ENCODE measurements around the gene CDK14.

GRCh38 chr7:90751595-90751994 is 155.5 kb downstream of the CDK14 start:
- TF ChIP-seq CTCF (IDR thresholded peaks at IDR 0.05; ENCODE audit: poor library complexity, severe bottlenecking) (no peak), RAD21 (conservative IDR thresholded peaks at IDR 0.05) (no peak)
